Liver (tissue), 9 donors: ENCODE data around the gene ASTN1. TPM values are rescaled to one million over a fixed set of nuclear protein-coding genes. Genes with fewer than 3 reads are reported as not detected.

Experiments
- DNase-seq: peaks from one replicate; pipeline ENCODE4 v3.0.0-alpha.2; 2017; ENCODE audit warnings: low spot score
- H3K27ac ChIP-seq, 2 donors: one replicate each; pipeline ENCODE4 v1.7.0; 2013; ENCODE audit warnings: inconsistent platforms in 2 of 2, low read length in 2 of 2, control low read depth in 1 of 2, low read depth in 1 of 2, mild to moderate bottlenecking in 1 of 2
- H3K27me3 ChIP-seq, 4 donors: one replicate each; pipeline versions ENCODE4 v1.6.1 to v1.7.0; 2013; ENCODE audit warnings: low read length in 3 of 4, inconsistent platforms in 1 of 4, mild to moderate bottlenecking in 1 of 4, moderate library complexity in 1 of 4; ENCODE audit not compliant: control insufficient read depth in 4 of 4, insufficient read depth in 4 of 4
- H3K36me3 ChIP-seq, 4 donors: one replicate each; pipeline versions ENCODE4 v1.6.1 to v1.7.0; 2013; ENCODE audit warnings: low read length in 3 of 4, mild to moderate bottlenecking in 3 of 4, low read depth in 1 of 4, moderate library complexity in 1 of 4; ENCODE audit not compliant: control insufficient read depth in 4 of 4, insufficient read depth in 3 of 4
- H3K4me1 ChIP-seq, 4 donors: one replicate each; pipeline versions ENCODE4 v1.6.1 to v1.7.0; 2013; ENCODE audit warnings: low read length in 3 of 4, mild to moderate bottlenecking in 3 of 4, moderate library complexity in 1 of 4; ENCODE audit not compliant: control insufficient read depth in 4 of 4, insufficient read depth in 4 of 4
- H3K4me3 ChIP-seq, 3 donors: one replicate each; pipeline versions ENCODE4 v1.6.1 to v1.7.0; 2013; ENCODE audit warnings: low read length in 3 of 3, control low read depth in 1 of 3, low read depth in 1 of 3, mild to moderate bottlenecking in 1 of 3
- H3K9ac ChIP-seq, 2 donors: one replicate each; pipeline ENCODE4 v1.7.0; 2013; ENCODE audit warnings: low read length in 2 of 2, mild to moderate bottlenecking in 2 of 2, moderate library complexity in 2 of 2, control low read depth in 1 of 2, low read depth in 1 of 2
- H3K9me3 ChIP-seq, 4 donors: one replicate each; pipeline versions ENCODE4 v1.6.1 to v1.7.0; 2013; ENCODE audit warnings: low read length in 3 of 4; ENCODE audit not compliant: control insufficient read depth in 4 of 4
- EGR1 ChIP-seq, 2 donors: IDR thresholded peaks; 2 replicates each; pipeline ENCODE4 v1.6.1; 2016 to 2018; ENCODE audit warnings: antibody characterized with exemption in 2 of 2, low read depth in 2 of 2
- FOXA1 ChIP-seq: IDR thresholded peaks from 2 replicates; pipeline ENCODE4 v1.6.1; 2016; ENCODE audit warnings: antibody characterized with exemption
- FOXA2 ChIP-seq: IDR thresholded peaks from 2 replicates; pipeline ENCODE4 v1.6.1; 2016; ENCODE audit warnings: antibody characterized with exemption
- GABPA ChIP-seq, 2 donors: IDR thresholded peaks in 1 of 2; conservative IDR thresholded peaks in 1 of 2; 2 replicates each; pipeline ENCODE4 v1.6.1; 2016; ENCODE audit warnings: antibody characterized with exemption in 2 of 2, mild to moderate bottlenecking in 1 of 2, moderate library complexity in 1 of 2
- HNF4G ChIP-seq: IDR thresholded peaks from 2 replicates; pipeline ENCODE4 v1.6.1; 2016; ENCODE audit warnings: antibody characterized with exemption
- JUND ChIP-seq, 2 donors: IDR thresholded peaks; 2 replicates each; pipeline ENCODE4 v1.6.1; 2016; ENCODE audit warnings: antibody characterized with exemption in 2 of 2
- NR2F2 ChIP-seq: IDR thresholded peaks from 2 replicates; pipeline ENCODE4 v1.6.1; 2016; ENCODE audit warnings: antibody characterized with exemption
- RAD21 ChIP-seq, 2 donors: IDR thresholded peaks; 2 replicates each; pipeline ENCODE4 v1.6.1; 2016; ENCODE audit warnings: antibody characterized with exemption in 2 of 2, mild to moderate bottlenecking in 2 of 2
- TAF1 ChIP-seq: conservative IDR thresholded peaks from 2 replicates; pipeline ENCODE4 v1.6.1; 2016; ENCODE audit warnings: antibody characterized with exemption, mild to moderate bottlenecking
- YY1 ChIP-seq: IDR thresholded peaks from 2 replicates; pipeline ENCODE4 v1.6.1; 2016; ENCODE audit warnings: antibody characterized with exemption, mild to moderate bottlenecking
- WGBS: extraction: QIAGEN DNeasy Blood & Tissue Kit; methylation state at CpG from one replicate; pipeline ENCODE4 v1.1.7; 2013; 5-methylcytosine and 5-hydroxymethylcytosine counted together
- polyA plus RNA-seq, 2 donors: library from polyadenylated mRNA; stranded (reverse) in 1 of 2; unstranded in 1 of 2; fragments of 200-250 nt in 1 of 2; fragments of >200 nt in 1 of 2; fragmentation: Nextera tagmentation in 1 of 2; extraction: Ambion mirVana in 1 of 2; gene quantifications; one replicate each; pipeline versions ENCODE4 v1.2.1 to v1.2.3, GENCODE V29; 2013 to 2015
- total RNA-seq, 2 donors: library from RNA; depleted of rRNA; stranded (reverse); fragments of >200 nt; gene quantifications; one replicate each; pipeline ENCODE4 v1.2.3, GENCODE V29; 2014
- TF ChIP-seq, protein P1 (sequence below): fragments of 150-350 bp; IDR thresholded peaks from 2 replicates; pipeline ENCODE4 v1.5.1; 2017; ENCODE audit warnings: improper control_type of control experiment, low read depth, low read length; ENCODE audit not compliant: missing input control
- TF ChIP-seq, protein P2 (sequence below): IDR thresholded peaks from 2 replicates; pipeline ENCODE4 v1.6.1; 2016; ENCODE audit warnings: antibody characterized with exemption
- TF ChIP-seq, protein P3 (sequence below): IDR thresholded peaks from 2 replicates; pipeline ENCODE4 v1.6.1; 2016; ENCODE audit warnings: antibody characterized with exemption
- donor health status: healthy.
- donor health status: healthy.
- donor health status: healthy.
- donor health status: healthy.
- donor health status: healthy.

Gene ASTN1
- total and polyA plus RNA-seq, 4 donors, result 0.10 to 0.28 (median 0.18) TPM

DNA sequence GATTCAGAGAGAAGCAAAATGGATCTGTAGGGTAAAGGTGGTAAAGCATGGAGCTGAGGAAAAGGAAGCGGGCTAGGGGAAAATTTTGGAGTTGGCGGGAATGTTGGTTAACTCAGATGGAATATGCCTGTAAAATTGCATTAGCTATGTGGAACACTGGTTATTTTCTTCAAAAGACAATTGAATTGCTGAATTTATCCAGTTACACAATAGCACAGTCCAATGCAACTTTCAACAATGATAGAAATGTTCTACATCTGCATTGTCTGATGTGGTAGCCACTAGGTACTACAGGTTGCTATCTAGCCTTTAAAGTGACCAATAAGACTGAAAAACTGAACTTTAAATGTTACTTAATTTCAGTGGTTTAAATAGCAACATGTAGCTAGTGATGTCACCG, 315.2 kb downstream of the ASTN1 start:
- Histone ChIP-seq H3K4me3 (no peak overlapping the region), H3K4me1 (no peaks in the 10 kb centered on the region), H3K9ac (no peak overlapping the region), H3K9me3 (no peaks in the 10 kb centered on the region), H3K36me3 (no peaks in the 10 kb centered on the region), H3K27me3 (no peaks in the 10 kb centered on the region), H3K27ac (no peak overlapping the region)
- DNase-seq, result no peak
- TF ChIP-seq, protein P1, sequence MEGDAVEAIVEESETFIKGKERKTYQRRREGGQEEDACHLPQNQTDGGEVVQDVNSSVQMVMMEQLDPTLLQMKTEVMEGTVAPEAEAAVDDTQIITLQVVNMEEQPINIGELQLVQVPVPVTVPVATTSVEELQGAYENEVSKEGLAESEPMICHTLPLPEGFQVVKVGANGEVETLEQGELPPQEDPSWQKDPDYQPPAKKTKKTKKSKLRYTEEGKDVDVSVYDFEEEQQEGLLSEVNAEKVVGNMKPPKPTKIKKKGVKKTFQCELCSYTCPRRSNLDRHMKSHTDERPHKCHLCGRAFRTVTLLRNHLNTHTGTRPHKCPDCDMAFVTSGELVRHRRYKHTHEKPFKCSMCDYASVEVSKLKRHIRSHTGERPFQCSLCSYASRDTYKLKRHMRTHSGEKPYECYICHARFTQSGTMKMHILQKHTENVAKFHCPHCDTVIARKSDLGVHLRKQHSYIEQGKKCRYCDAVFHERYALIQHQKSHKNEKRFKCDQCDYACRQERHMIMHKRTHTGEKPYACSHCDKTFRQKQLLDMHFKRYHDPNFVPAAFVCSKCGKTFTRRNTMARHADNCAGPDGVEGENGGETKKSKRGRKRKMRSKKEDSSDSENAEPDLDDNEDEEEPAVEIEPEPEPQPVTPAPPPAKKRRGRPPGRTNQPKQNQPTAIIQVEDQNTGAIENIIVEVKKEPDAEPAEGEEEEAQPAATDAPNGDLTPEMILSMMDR, result no peak
- TF ChIP-seq TAF1 (no peak), HNF4G (no peak)
- TF ChIP-seq, protein P2, sequence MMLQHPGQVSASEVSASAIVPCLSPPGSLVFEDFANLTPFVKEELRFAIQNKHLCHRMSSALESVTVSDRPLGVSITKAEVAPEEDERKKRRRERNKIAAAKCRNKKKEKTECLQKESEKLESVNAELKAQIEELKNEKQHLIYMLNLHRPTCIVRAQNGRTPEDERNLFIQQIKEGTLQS, result no peak
- 98% methylated on average over 3 of the region's 3 CpGs for WGBS

DNA sequence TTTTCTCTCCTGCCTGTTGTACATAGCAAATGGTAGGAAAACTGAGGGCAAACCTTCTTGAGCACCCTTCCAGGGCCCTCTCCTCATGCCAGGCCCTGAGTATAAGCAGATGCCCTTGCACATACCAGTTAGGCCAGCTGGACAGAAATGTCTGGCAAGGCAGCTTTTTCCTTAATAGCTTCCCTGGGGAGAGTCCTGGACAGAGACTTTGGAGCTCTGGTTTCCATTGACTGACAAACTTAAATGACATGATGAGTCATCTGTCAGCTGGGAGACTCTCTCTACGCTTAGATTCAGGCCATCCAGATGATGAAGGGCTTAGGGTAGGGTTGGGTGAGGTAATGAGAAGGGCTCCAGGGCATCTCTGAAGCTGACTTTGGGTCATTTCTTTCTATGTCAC, 317.5 kb downstream of the ASTN1 start:
- 75% methylated on average over 1 of the region's 1 CpG for WGBS
- Histone ChIP-seq H3K9me3 (no peaks in the 10 kb centered on the region), H3K27me3 (no peaks in the 10 kb centered on the region), H3K4me1 (peaks cover 0 to 6% (median 2%) of the 10 kb centered on the region in 4 donors), H3K27ac (no peak overlapping the region), H3K9ac (no peak overlapping the region), H3K36me3 (no peaks in the 10 kb centered on the region), H3K4me3 (no peak overlapping the region)
- TF ChIP-seq YY1 (no peak), FOXA1 (no peak), NR2F2 (no peak), GABPA (IDR thresholded peaks at IDR 0.05 in 1 of 2, conservative IDR thresholded peaks at IDR 0.05 in 1 of 2) (no peak), JUND (IDR thresholded peaks at IDR 0.05) (no peak), HNF4G (no peak), FOXA2 (no peak), RAD21 (IDR thresholded peaks at IDR 0.05) (no peak), EGR1 (IDR thresholded peaks at IDR 0.05; ENCODE audit: low read depth in 2 of 2) (no peak), TAF1 (no peak)
- TF ChIP-seq, protein P3, sequence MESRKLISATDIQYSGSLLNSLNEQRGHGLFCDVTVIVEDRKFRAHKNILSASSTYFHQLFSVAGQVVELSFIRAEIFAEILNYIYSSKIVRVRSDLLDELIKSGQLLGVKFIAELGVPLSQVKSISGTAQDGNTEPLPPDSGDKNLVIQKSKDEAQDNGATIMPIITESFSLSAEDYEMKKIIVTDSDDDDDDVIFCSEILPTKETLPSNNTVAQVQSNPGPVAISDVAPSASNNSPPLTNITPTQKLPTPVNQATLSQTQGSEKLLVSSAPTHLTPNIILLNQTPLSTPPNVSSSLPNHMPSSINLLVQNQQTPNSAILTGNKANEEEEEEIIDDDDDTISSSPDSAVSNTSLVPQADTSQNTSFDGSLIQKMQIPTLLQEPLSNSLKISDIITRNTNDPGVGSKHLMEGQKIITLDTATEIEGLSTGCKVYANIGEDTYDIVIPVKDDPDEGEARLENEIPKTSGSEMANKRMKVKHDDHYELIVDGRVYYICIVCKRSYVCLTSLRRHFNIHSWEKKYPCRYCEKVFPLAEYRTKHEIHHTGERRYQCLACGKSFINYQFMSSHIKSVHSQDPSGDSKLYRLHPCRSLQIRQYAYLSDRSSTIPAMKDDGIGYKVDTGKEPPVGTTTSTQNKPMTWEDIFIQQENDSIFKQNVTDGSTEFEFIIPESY, result no peak
- TF ChIP-seq, protein P2, result no peak
- TF ChIP-seq, protein P1, result no peak
- DNase-seq, result no peak
